Hippocampal formation (tissue), 2 donors: ENCODE data around the gene SEC24D.
A peak's percentile ranks its signal among the peaks of the same experiment; 100 is the strongest.

Experiments used
- DNase-seq, 2 donors: peaks; one replicate each; lab custom pipeline; 2025; lab: John Stamatoyannopoulos, UW

The SEC24D gene

GRCh38 chr4:118751629-118752323 is 84.2 kb downstream of the SEC24D start:
- DNase-seq = no peak

GRCh38 chr4:118749347-118749988 is 86.5 kb downstream of the SEC24D start:
- no peak for DNase-seq

- peak in 1 of 2 donors; percentile 46 for DNase-seq
These were observed 89.5 kb downstream of the SEC24D start for GRCh38 chr4:118746251-118746919.

- no peak for DNase-seq
These were observed 90.6 kb downstream of the SEC24D start for GRCh38 chr4:118745357-118745756.

GRCh38 chr4:118743867-118744266 is 92.1 kb downstream of the SEC24D start:
- DNase-seq = no peak

GRCh38 chr4:118742050-118742449 is 93.9 kb downstream of the SEC24D start:
- DNase-seq = no peak

- no peak for DNase-seq
These were observed 94.5 kb downstream of the SEC24D start for GRCh38 chr4:118741301-118741855.

- peak in 1 of 2 donors; percentile 56 for DNase-seq
These were observed 95.1 kb downstream of the SEC24D start for GRCh38 chr4:118740869-118741268.

GRCh38 chr4:118739022-118739713 is 96.8 kb downstream of the SEC24D start:
- DNase-seq = no peak

- no peak for DNase-seq
These were observed 97.8 kb downstream of the SEC24D start for GRCh38 chr4:118738090-118738489.

- DNase-seq = no peak
These were observed 99.0 kb downstream of the SEC24D start for GRCh38 chr4:118736900-118737299.

GRCh38 chr4:118734491-118735205 is 101.3 kb downstream of the SEC24D start:
- no peak for DNase-seq

- no peak for DNase-seq
These were observed 103.2 kb downstream of the SEC24D start for GRCh38 chr4:118732591-118733330.

- no peak for DNase-seq
These were observed 105.2 kb downstream of the SEC24D start for GRCh38 chr4:118730683-118731082.

GRCh38 chr4:118729287-118730286 is 106.3 kb downstream of the SEC24D start:
- no peak for DNase-seq

GRCh38 chr4:118727360-118727759 is 108.6 kb downstream of the SEC24D start:
- DNase-seq = no peak

GRCh38 chr4:118723369-118723768 is 112.6 kb downstream of the SEC24D start:
- DNase-seq = no peak

GRCh38 chr4:118721752-118722151 is 114.2 kb downstream of the SEC24D start:
- DNase-seq = no peak

GRCh38 chr4:118718511-118719170 is 117.3 kb downstream of the SEC24D start:
- no peak for DNase-seq
